SW480 (cell line): ENCODE data around the gene ALB.

ENCODE experiments used
- DNase-seq: peaks from one replicate; pipeline ENCODE4 v3.0.0-alpha.2; 2016; ENCODE audit warnings: low spot score

ALB gene

DNA sequence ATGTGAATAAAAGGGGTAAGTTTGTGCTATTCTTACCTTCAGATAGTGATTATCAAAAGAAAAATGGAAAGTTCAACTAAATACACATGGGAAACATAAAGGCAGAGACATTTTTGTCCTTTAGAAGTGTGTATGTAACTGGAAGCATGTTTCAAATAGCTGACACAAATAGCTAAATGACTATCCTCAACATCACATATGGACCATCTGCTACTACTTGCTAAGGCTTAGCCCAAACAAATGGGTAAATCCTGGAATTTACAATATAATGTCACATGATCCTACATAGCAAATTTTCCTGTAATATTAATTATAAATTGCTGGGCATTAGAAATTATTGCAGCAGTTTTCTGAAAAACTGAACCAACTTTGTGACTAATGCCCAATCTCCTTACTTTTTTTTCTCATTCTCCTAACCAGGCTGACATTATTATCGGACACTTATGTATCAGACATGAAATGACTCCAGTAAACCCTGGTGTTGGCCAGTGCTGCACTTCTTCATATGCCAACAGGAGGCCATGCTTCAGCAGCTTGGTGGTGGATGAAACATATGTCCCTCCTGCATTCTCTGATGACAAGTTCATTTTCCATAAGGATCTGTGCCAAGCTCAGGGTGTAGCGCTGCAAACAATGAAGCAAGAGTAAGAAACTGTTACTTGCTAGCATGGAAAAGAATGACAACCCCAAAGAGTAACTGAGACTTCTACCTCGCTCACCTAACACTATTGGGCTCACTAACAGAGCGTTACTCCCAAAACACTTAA is 48.1 kb downstream of the ALB start:
- DNase-seq, result no peak

DNA sequence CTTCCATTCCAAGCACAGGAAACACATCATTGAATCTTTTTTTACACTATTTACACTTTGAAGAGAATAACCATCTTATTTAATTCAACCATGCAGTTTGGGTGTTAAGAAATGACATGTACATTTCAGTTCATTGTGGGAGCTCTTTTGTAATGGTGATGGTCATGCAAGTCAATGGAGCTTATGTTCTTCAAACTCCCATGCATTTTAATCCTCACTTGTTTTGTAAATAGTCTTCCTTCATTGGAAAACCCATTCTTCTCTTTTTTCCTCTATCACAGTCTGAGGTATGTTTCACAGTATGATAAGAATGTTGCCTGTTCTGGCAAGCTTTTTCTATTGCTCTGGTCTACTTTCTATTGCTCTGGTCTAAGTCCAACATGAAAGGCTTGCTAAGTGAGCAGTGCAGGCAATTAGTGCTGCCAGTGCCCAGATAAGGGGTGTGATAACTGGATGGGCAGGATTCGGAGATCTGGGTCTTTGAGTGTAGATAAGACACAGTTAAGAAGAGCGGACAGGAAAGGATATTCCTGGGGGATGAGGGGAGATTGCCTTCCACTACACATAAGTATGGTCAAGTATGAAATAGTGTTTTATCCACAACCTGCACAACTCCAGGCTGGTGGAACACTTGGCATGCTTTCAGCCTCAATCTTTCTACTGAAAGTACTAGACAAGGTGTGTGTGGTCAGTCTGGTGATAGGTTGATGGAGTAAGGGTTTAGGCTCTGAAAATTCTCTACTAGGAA is 49.0 kb downstream of the ALB start:
- DNase-seq, result no peak

DNA sequence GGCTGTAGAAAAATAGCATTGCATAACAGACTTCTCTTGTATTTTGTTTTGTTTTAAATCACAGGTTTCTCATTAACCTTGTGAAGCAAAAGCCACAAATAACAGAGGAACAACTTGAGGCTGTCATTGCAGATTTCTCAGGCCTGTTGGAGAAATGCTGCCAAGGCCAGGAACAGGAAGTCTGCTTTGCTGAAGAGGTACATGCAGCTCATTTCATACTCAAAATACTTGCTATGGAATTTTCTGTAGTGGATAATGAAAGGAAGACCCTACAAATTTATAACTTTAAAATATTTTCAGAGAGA is 49.6 kb downstream of the ALB start:
- no peak for DNase-seq

DNA sequence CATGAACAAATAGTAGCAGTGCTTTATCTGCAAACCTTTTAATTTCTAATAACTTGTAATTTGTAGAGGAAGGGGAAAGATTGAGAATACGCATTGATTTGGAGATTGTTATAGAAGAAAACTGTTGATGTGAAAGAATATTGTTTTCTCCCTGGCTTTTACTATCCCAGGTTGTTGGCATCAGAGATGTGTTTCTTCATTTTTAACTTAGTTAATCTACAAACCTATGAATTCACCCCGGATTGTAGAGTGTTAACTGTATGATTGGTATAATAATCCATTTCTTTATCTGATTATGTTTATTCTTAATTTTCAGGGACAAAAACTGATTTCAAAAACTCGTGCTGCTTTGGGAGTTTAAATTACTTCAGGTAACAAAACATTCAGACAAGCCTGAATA is 50.8 kb downstream of the ALB start:
- no peak for DNase-seq

- no peak for DNase-seq
These were observed 52.3 kb downstream of the ALB start for GRCh38 chr4:73456177-73457022.

GRCh38 chr4:73458184-73459047 is 54.3 kb downstream of the ALB start:
- DNase-seq, result no peak

DNA sequence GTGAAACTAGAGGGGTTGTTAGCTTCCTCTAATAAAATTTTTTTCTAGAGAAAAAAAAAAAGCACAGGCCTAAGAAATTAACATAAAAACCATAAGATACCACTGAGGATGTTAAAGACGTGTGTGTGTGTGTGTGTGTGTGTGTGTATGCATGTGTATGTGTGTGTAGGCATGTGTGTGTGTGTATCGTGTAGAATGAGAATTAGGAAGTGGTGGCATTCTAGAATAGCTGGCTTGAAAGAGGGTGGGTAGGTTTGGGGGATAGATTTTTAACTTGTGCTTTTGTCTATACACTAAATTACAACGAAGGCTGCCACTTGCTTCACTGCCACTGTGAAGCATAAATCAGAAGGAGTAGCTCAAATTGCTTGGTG is 54.9 kb downstream of the ALB start:
- no peak for DNase-seq

GRCh38 chr4:73460913-73461522 is 56.9 kb downstream of the ALB start:
- DNase-seq, result no peak

DNA sequence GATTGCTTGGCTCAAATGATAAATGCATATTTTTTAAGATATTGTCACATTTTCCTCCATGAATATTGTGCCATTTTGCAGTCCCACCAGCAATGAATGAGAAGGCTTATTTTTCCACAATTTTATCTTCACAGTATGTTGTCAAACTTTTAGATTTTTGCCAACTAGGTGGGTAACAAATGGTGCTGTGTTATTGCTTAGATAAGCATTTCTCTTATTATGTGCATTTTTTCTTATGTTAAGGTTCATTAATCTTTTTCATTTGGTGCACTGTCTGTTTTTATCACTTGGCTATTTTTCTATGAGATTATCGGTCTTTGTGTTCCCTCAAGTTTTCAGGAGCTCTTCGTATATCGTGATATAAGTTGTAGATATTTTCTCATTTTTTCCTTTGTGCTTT is 64.1 kb downstream of the ALB start:
- DNase-seq, result no peak

DNA sequence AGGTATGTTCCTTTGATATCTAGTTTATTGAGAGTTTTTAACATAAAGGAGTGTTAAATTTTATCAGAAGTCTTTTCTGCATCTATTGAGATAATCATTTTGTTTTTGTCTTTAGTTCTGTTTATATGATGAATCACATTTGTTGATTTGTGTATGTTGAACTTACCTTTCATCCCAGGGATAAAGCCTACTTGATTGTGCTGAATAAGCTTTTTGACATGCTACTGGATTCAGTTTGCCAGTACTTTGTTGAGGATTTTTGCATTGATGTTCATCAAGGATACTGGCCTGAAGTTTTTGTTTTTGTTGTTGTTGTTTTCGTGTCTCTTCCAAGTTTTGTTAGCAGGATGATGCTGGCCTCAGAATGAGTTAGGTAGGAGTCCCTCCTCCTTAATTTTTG is 66.6 kb downstream of the ALB start:
- DNase-seq, result no peak
